Measurements from ENCODE around the gene AGR2. TPM values are rescaled to one million over a fixed set of nuclear protein-coding genes. Genes with fewer than 3 reads are reported as not detected.

AGR2 gene
- total and polyA plus RNA-seq, 10 of the 15 experiments (the other 5 are each of a cell fraction or from before 2014, with no cell fraction given) = 0.67 TPM; not detected in 9

DNA sequence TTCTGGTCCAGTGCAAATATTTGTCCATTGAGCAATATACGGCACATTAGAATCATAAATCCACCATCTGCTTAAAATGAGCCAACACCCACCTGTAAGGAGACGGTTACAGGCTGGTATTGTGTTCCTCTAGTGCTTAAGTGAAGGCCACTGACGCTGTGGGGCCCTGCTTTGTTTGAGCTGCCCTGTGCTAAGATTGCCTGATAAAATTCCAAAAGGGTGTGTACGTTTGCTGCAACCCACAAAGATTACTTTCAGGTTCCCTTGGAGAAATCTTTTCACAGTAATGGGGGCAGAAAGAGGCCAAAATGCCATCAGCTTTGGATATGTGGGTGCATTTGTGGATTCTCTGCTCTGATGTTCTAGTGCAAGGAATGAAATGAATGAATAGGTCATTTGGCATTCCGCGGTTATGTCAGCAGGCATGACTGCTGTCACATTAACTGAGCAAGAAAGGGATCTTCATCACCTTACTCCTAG is 42.6 kb upstream of the AGR2 start:
- POLR2A ChIA-PET = no interaction called here
- no peak overlapping the region for H3K4me2 ChIP-seq (ENCODE audit: control insufficient read depth, insufficient read depth)

More for the DNA sequence above, 42.6 kb upstream of the AGR2 start:
- Histone ChIP-seq H3K27ac (ENCODE audit: control insufficient read depth, insufficient read depth) (no peak overlapping the region), H3K9ac (ENCODE audit: control insufficient read depth, insufficient read depth, low read length) (no peak overlapping the region), H3K9me3 (replicated peaks; ENCODE audit: control insufficient read depth, insufficient read depth, low read length) (no peaks in the 10 kb centered on the region), H4K20me1 (ENCODE audit: control insufficient read depth, insufficient read depth) (no peaks in the 10 kb centered on the region), H3K79me2 (ENCODE audit: control insufficient read depth, insufficient read depth, low read length) (no peaks in the 10 kb centered on the region), H3K36me3 (ENCODE audit: control insufficient read depth in 2 of 2, insufficient read depth in 2 of 2, low read length in 1 of 2) (no peaks in the 10 kb centered on the region), H3K27me3 (replicated peaks in 1 of 2; ENCODE audit: control insufficient read depth in 2 of 2, insufficient read depth in 2 of 2, low read length in 1 of 2) (no peaks in the 10 kb centered on the region), H3K4me1 (ENCODE audit: control insufficient read depth, insufficient read depth, low read length) (no peaks in the 10 kb centered on the region), H2AFZ (ENCODE audit: control insufficient read depth, low read depth, low read length) (no peak overlapping the region), H3K4me3 (no peak overlapping the region)
- in situ Hi-C loops (cut with MboI) = no loop called here
- TF ChIP-seq SPI1 (IDR thresholded peaks at IDR 0.05; ENCODE audit: borderline replicate concordance, insufficient read depth, low read depth, low read length) = no peak
- TF ChIP-seq, protein P1, sequence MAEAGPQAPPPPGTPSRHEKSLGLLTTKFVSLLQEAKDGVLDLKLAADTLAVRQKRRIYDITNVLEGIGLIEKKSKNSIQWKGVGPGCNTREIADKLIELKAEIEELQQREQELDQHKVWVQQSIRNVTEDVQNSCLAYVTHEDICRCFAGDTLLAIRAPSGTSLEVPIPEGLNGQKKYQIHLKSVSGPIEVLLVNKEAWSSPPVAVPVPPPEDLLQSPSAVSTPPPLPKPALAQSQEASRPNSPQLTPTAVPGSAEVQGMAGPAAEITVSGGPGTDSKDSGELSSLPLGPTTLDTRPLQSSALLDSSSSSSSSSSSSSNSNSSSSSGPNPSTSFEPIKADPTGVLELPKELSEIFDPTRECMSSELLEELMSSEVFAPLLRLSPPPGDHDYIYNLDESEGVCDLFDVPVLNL (IDR thresholded peaks at IDR 0.05; ENCODE audit: low read depth, low read length) = no peak
- TF ChIP-seq ESRRA (IDR thresholded peaks at IDR 0.05; ENCODE audit: low read length) = no peak
- TF ChIP-seq NR2C1 (IDR thresholded peaks at IDR 0.05) = no peak
- no peak for TF ChIP-seq ZBED1 (IDR thresholded peaks at IDR 0.05; ENCODE audit: borderline replicate concordance)
- no peak for TF ChIP-seq CREM (IDR thresholded peaks at IDR 0.05; ENCODE audit: low read depth)
- TF ChIP-seq NR2F1 (conservative IDR thresholded peaks at IDR 0.05) = no peak
- TF ChIP-seq, protein P2, sequence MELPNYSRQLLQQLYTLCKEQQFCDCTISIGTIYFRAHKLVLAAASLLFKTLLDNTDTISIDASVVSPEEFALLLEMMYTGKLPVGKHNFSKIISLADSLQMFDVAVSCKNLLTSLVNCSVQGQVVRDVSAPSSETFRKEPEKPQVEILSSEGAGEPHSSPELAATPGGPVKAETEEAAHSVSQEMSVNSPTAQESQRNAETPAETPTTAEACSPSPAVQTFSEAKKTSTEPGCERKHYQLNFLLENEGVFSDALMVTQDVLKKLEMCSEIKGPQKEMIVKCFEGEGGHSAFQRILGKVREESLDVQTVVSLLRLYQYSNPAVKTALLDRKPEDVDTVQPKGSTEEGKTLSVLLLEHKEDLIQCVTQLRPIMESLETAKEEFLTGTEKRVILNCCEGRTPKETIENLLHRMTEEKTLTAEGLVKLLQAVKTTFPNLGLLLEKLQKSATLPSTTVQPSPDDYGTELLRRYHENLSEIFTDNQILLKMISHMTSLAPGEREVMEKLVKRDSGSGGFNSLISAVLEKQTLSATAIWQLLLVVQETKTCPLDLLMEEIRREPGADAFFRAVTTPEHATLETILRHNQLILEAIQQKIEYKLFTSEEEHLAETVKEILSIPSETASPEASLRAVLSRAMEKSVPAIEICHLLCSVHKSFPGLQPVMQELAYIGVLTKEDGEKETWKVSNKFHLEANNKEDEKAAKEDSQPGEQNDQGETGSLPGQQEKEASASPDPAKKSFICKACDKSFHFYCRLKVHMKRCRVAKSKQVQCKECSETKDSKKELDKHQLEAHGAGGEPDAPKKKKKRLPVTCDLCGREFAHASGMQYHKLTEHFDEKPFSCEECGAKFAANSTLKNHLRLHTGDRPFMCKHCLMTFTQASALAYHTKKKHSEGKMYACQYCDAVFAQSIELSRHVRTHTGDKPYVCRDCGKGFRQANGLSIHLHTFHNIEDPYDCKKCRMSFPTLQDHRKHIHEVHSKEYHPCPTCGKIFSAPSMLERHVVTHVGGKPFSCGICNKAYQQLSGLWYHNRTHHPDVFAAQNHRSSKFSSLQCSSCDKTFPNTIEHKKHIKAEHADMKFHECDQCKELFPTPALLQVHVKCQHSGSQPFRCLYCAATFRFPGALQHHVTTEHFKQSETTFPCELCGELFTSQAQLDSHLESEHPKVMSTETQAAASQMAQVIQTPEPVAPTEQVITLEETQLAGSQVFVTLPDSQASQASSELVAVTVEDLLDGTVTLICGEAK (IDR thresholded peaks at IDR 0.05; ENCODE audit: borderline replicate concordance) = no peak
- TF ChIP-seq RELA (IDR thresholded peaks at IDR 0.05; ENCODE audit: borderline replicate concordance, partially characterized antibody) = no peak
- TF ChIP-seq, protein P3, sequence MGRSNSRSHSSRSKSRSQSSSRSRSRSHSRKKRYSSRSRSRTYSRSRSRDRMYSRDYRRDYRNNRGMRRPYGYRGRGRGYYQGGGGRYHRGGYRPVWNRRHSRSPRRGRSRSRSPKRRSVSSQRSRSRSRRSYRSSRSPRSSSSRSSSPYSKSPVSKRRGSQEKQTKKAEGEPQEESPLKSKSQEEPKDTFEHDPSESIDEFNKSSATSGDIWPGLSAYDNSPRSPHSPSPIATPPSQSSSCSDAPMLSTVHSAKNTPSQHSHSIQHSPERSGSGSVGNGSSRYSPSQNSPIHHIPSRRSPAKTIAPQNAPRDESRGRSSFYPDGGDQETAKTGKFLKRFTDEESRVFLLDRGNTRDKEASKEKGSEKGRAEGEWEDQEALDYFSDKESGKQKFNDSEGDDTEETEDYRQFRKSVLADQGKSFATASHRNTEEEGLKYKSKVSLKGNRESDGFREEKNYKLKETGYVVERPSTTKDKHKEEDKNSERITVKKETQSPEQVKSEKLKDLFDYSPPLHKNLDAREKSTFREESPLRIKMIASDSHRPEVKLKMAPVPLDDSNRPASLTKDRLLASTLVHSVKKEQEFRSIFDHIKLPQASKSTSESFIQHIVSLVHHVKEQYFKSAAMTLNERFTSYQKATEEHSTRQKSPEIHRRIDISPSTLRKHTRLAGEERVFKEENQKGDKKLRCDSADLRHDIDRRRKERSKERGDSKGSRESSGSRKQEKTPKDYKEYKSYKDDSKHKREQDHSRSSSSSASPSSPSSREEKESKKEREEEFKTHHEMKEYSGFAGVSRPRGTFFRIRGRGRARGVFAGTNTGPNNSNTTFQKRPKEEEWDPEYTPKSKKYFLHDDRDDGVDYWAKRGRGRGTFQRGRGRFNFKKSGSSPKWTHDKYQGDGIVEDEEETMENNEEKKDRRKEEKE (IDR thresholded peaks at IDR 0.05) = no peak
- no peak for TF ChIP-seq CHD1 (IDR thresholded peaks at IDR 0.05; ENCODE audit: low read depth, low read length)
- no peak for TF ChIP-seq ASH2L (IDR thresholded peaks at IDR 0.05; ENCODE audit: borderline replicate concordance, low read depth)
- TF ChIP-seq, protein P4, sequence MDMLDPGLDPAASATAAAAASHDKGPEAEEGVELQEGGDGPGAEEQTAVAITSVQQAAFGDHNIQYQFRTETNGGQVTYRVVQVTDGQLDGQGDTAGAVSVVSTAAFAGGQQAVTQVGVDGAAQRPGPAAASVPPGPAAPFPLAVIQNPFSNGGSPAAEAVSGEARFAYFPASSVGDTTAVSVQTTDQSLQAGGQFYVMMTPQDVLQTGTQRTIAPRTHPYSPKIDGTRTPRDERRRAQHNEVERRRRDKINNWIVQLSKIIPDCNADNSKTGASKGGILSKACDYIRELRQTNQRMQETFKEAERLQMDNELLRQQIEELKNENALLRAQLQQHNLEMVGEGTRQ (IDR thresholded peaks at IDR 0.05; ENCODE audit: borderline replicate concordance, low read depth, low read length) = no peak
- no peak for DNase-seq (ENCODE audit: low read depth, low spot score)
- intact Hi-C loops (cut with micrococcal nuclease; ENCODE audit: unreplicated experiment) = no loop called here
- no peak for ATAC-seq
- CTCF ChIA-PET = no interaction called here
- RAD21 ChIA-PET (ENCODE audit: unreplicated experiment) = no interaction called here
- no TSS peak for BruUV-seq (replicated peaks)
- 54% methylated on average over 6 of the region's 6 CpGs for WGBS (ENCODE audit: insufficient coverage, insufficient replicate concordance, low lambda C conversion rate, missing lambda C conversion rate)
- SMC1A ChIA-PET (ENCODE audit: uncharacterized antibody, unreplicated experiment) = no interaction called here
- FAIRE-seq = no peak

Data from GM12878 (cell line).